NCI-H1436 treated with DMSO at 0.1 percent for 48 hours (cell line): ENCODE results near the gene C13orf46.

Source experiments
- DNase-seq: peaks from one replicate; lab custom pipeline; 2025; lab: John Stamatoyannopoulos, UW

C13orf46 gene

GRCh38 chr13:113970810-113971470 is 2.9 kb downstream of the C13orf46 start:
- no peak for DNase-seq

- no peak for DNase-seq
These were observed 3.8 kb downstream of the C13orf46 start for GRCh38 chr13:113969973-113970611.

GRCh38 chr13:113969311-113969972 is 4.4 kb downstream of the C13orf46 start:
- DNase-seq: no peak

- no peak for DNase-seq
These were observed 5.2 kb downstream of the C13orf46 start for GRCh38 chr13:113968463-113969310.

- DNase-seq: no peak
These were observed 6.0 kb downstream of the C13orf46 start for GRCh38 chr13:113967729-113968462.

- no peak for DNase-seq
These were observed 6.6 kb downstream of the C13orf46 start for GRCh38 chr13:113967206-113967720.

GRCh38 chr13:113965968-113966884 is 7.7 kb downstream of the C13orf46 start:
- no peak for DNase-seq

GRCh38 chr13:113965383-113965874 is 8.4 kb downstream of the C13orf46 start:
- DNase-seq: no peak

- DNase-seq: no peak
These were observed 9.5 kb downstream of the C13orf46 start for GRCh38 chr13:113964251-113964995.

GRCh38 chr13:113963376-113963775 is 10.5 kb downstream of the C13orf46 start:
- no peak for DNase-seq

- DNase-seq: no peak
These were observed 10.9 kb downstream of the C13orf46 start for GRCh38 chr13:113962975-113963374.

- DNase-seq: no peak
These were observed 11.5 kb downstream of the C13orf46 start for GRCh38 chr13:113962386-113962785.

GRCh38 chr13:113960276-113960948 is 13.5 kb downstream of the C13orf46 start:
- no peak for DNase-seq

- no peak for DNase-seq
These were observed 14.7 kb downstream of the C13orf46 start for GRCh38 chr13:113959198-113959597.

- DNase-seq: no peak
These were observed 15.5 kb downstream of the C13orf46 start for GRCh38 chr13:113958373-113958772.

- no peak for DNase-seq
These were observed 17.3 kb downstream of the C13orf46 start for GRCh38 chr13:113956571-113956970.

GRCh38 chr13:113955691-113956090 is 18.2 kb downstream of the C13orf46 start:
- no peak for DNase-seq

GRCh38 chr13:113955235-113955634 is 18.6 kb downstream of the C13orf46 start:
- DNase-seq: no peak
